Parathyroid adenoma (tissue), 2 donors: ENCODE data around the gene FNDC3B.

Experiments
- H2AFZ ChIP-seq: fragments of 300-600 bp; sonication (generic); one replicate; pipeline ENCODE4 v1.7.0; 2017; ENCODE audit warnings: antibody characterized with exemption, mild to moderate bottlenecking
- H3K27ac ChIP-seq: fragments of 300-600 bp; sonication (generic); one replicate; pipeline ENCODE4 v1.7.0; 2017
- H3K27me3 ChIP-seq: fragments of 300-600 bp; sonication (generic); one replicate; pipeline ENCODE4 v1.7.0; 2017; ENCODE audit warnings: low read length; ENCODE audit not compliant: control insufficient read depth, insufficient read depth
- H3K36me3 ChIP-seq: fragments of 300-600 bp; sonication (generic); one replicate; pipeline ENCODE4 v1.7.0; 2017; ENCODE audit warnings: low read length; ENCODE audit not compliant: control insufficient read depth, insufficient read depth
- H3K4me1 ChIP-seq: fragments of 300-600 bp; sonication (generic); one replicate; pipeline ENCODE4 v1.7.0; 2017; ENCODE audit warnings: control low read depth
- H3K4me2 ChIP-seq: fragments of 300-600 bp; sonication (generic); one replicate; pipeline ENCODE4 v1.7.0; 2017; ENCODE audit warnings: low read length
- H3K4me3 ChIP-seq: fragments of 300-600 bp; sonication (generic); one replicate; pipeline ENCODE4 v1.7.0; 2017; ENCODE audit warnings: low read depth, low read length
- H3K79me2 ChIP-seq: fragments of 300-600 bp; sonication (generic); one replicate; pipeline ENCODE4 v1.7.0; 2017; ENCODE audit warnings: control low read depth
- H3K9ac ChIP-seq: fragments of 300-600 bp; sonication (generic); one replicate; pipeline ENCODE4 v1.7.0; 2017; ENCODE audit warnings: mild to moderate bottlenecking
- H3K9me3 ChIP-seq: fragments of 300-600 bp; sonication (generic); one replicate; pipeline ENCODE4 v1.7.0; 2017; ENCODE audit warnings: low read length; ENCODE audit not compliant: control insufficient read depth
- TF ChIP-seq, protein P1 (sequence below): fragments of 300-600 bp; sonication (generic); IDR thresholded peaks from one replicate; pipeline ENCODE4 v1.7.0; 2017; ENCODE audit warnings: antibody characterized with exemption, mild to moderate bottlenecking
- donor health status: primary hyperparathyroidism.

FNDC3B gene

DNA sequence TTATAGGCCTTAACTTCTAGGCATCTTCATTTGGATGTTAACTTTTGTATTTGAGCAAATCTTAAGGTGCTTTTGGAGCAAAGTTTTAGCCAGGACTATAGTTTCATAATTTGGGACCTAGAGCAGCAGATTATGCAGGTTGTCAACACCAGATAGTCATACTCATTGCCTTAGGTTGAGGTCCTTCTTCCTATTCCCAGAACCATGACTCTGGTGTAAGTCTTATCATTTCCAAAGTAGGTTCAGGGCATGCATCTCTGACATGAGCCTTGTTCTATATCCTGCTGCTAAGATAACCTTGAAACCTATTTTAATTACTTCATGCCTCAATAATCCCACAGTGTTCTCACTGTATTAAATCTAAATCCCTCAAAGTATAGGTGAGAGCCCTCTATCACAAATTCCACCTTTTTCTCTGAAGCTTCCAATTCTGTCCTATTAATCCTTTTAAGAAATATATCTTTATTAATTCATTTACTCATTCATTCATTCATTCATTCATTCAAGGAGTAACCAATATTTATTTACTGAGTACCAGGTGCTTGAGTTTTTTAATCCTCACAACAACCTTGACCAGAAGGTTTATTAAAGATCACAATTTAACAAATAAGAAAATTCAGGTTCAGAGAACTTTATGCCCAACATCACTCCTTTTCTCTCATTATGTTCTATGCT, 2.7 kb upstream of the FNDC3B start:
- H3K4me2 ChIP-seq, result no peak overlapping the region
- no peaks in the 10 kb centered on the region for H3K27me3 ChIP-seq
- no peak overlapping the region for H3K27ac ChIP-seq
- no peaks in the 10 kb centered on the region for H3K4me1 ChIP-seq
- H3K79me2 ChIP-seq, result no peaks in the 10 kb centered on the region
- no peak overlapping the region for H3K9ac ChIP-seq
- TF ChIP-seq, protein P1, sequence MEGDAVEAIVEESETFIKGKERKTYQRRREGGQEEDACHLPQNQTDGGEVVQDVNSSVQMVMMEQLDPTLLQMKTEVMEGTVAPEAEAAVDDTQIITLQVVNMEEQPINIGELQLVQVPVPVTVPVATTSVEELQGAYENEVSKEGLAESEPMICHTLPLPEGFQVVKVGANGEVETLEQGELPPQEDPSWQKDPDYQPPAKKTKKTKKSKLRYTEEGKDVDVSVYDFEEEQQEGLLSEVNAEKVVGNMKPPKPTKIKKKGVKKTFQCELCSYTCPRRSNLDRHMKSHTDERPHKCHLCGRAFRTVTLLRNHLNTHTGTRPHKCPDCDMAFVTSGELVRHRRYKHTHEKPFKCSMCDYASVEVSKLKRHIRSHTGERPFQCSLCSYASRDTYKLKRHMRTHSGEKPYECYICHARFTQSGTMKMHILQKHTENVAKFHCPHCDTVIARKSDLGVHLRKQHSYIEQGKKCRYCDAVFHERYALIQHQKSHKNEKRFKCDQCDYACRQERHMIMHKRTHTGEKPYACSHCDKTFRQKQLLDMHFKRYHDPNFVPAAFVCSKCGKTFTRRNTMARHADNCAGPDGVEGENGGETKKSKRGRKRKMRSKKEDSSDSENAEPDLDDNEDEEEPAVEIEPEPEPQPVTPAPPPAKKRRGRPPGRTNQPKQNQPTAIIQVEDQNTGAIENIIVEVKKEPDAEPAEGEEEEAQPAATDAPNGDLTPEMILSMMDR, result no peak
- no peak overlapping the region for H2AFZ ChIP-seq
- H3K36me3 ChIP-seq, result no peaks in the 10 kb centered on the region
- no peaks in the 10 kb centered on the region for H3K9me3 ChIP-seq
- no peak overlapping the region for H3K4me3 ChIP-seq

DNA sequence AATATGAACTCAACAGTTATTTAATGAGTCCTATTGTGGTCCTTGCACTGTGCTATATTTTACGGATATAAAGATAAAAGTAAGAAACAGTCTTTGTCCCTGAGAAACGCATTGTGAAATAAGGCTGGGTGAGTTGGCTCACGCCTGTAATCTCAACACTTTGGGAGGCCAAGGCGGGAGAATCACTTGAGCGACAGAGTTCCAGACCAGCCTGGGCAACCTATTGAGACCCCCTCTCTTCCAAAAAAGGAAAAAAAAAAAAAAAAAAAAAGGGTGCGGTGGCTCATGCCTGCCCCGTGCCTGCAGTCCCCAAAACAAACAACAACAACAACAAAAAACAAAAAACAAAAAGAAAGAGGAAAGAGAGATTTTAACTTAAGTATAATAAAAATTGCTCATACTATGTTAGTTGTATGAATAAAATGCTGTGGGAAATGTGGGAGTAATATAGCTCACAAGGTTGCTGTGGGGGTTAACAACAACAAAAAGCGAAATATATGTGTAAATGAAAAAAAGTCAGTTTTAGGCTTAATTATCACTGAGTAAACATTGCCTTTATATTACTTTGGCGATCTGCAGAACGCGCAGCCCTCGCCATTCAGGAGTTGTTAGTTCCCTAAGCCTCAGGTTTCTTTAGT, 461 bp upstream of the FNDC3B start:
- TF ChIP-seq, protein P1, result no peak
- peak overlapping the region; percentile 91 for H3K27ac ChIP-seq
- no peak overlapping the region for H3K9ac ChIP-seq
- H2AFZ ChIP-seq, result peak overlapping the region; percentile 90
- no peaks in the 10 kb centered on the region for H3K79me2 ChIP-seq
- peak overlapping the region; percentile 77 for H3K4me2 ChIP-seq
- no peaks in the 10 kb centered on the region for H3K27me3 ChIP-seq
- peak overlapping the region; percentile 87 for H3K4me3 ChIP-seq
- no peaks in the 10 kb centered on the region for H3K9me3 ChIP-seq
- H3K36me3 ChIP-seq, result no peaks in the 10 kb centered on the region
- H3K4me1 ChIP-seq, result no peaks in the 10 kb centered on the region

DNA sequence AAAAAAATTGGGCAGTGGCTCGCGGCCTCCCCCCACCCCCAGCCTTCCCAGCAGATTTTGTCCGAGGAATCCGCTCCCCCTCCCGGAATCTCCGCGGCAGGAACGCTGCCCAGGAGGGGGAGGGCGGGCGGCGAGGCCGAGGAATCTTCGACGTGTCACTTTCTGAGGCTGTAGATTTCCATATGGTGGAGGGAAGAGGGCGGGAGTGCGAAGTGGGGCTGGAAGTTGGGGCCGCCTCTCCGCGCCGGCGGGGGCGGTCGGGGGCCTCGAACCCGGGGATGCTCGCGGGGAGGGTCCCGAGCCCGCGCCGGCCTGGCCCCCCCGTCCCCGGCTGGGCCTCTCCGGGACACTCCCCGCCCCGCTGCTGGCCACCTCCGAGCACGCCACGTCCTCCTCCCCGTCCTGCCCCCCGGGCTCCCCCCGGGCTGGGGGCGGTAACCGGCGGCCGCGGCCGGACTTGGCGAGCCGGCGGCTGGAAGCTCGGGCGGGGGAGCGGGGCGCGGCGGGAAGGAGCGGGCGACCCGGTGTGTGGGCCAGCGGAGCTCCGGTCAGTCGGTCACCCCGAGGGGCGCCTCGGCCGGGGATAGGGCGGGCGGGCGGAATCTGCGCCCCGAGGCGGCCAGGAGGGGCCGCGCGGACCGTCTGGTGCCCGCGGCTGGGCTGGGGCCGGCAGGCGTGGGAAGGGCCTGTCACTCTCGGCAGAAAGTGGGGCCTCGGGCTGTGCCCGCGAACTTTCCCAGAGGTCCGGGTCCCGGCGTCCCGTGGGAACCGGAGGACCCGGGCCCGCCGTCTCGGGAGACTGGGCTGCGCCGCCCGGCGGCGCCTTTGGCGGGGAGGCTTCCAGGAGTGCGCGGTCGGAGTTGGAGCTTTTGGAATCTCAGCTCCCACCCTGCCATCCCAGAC, 951 bp downstream of the FNDC3B start:
- peak overlapping the region; percentile 86 for H3K9ac ChIP-seq
- no peaks in the 10 kb centered on the region for H3K9me3 ChIP-seq
- no peaks in the 10 kb centered on the region for H3K79me2 ChIP-seq
- peak overlapping the region; percentile 90 for H2AFZ ChIP-seq
- H3K4me3 ChIP-seq, result peak overlapping the region; percentile 87
- peak overlapping the region; percentile 91 for H3K27ac ChIP-seq
- no peaks in the 10 kb centered on the region for H3K27me3 ChIP-seq
- H3K4me2 ChIP-seq, result peak overlapping the region; percentile 77
- TF ChIP-seq, protein P1, result no peak
- no peaks in the 10 kb centered on the region for H3K36me3 ChIP-seq
- H3K4me1 ChIP-seq, result no peaks in the 10 kb centered on the region

DNA sequence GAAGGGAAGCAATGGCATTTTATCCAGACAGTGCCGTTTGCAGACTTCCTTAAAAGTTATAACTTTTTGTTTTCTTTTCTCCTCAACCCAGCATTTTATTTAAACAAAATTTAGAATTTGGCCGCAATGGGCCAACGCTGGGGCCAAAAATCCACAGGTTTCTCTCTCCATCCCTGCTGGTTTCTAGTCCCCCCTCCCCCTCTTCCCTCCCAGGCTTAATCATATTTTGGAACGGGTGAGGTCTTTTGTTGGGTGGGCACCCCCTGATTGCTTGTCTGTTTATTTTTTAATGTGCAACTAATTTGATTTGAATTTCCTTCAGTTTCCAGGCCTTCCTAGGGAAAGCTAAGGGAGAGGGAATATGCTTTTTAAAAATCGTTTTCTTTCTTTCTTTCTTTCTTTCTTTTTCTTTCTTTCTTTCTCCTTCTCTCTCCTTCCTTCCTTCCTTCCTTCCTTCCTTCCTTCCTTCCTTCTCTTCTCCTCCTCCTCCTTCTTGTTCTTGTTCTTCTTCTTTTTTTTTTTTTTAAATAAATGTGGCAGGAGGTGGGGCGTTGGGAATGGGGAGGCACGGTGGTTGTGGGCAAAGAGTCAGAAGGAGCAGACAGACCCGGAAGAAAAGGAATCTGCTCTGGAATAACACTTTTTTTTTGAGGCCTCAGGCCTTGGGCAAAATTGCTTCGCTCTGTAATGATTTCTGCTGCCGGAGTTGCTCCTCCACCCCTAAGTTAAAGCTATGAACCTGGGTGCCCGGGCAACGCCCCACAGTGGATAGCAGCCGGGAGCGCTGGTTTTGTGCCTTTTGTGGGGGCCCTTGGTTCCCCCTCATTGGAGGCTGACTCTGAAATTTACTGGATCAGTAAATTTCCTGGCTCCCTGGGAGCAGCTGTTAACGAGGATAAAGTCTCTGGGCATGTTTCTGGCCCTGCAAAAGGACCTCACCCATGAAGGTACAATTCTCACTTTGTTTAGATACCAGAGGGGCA, 1.9 kb downstream of the FNDC3B start:
- H3K27ac ChIP-seq, result peak overlapping the region; percentile 91
- H3K27me3 ChIP-seq, result no peaks in the 10 kb centered on the region
- H3K9ac ChIP-seq, result no peak overlapping the region
- H3K9me3 ChIP-seq, result no peaks in the 10 kb centered on the region
- TF ChIP-seq, protein P1, result no peak
- H3K79me2 ChIP-seq, result no peaks in the 10 kb centered on the region
- peak overlapping the region; percentile 87 for H3K4me3 ChIP-seq
- H3K36me3 ChIP-seq, result no peaks in the 10 kb centered on the region
- peak overlapping the region; percentile 90 for H2AFZ ChIP-seq
- peak overlapping the region; percentile 77 for H3K4me2 ChIP-seq
- no peaks in the 10 kb centered on the region for H3K4me1 ChIP-seq
